ENCODE data around the gene IFITM10. TPM values are rescaled to one million over a fixed set of nuclear protein-coding genes. Genes with fewer than 3 reads are reported as not detected.

Gene IFITM10
- total RNA-seq, 1 experiment from 2014 or later, result 0.59 TPM

GRCh38 chr11:1705126-1706052, 45.0 kb downstream of the IFITM10 start:
- Histone ChIP-seq H3K18ac (ENCODE audit: insufficient read length, low read depth, low read length) (no peak overlapping the region), H3K9me3 (ENCODE audit: control insufficient read depth, low read depth, low read length) (no peaks in the 10 kb centered on the region), H2BK5ac (ENCODE audit: insufficient read length, low read length) (no peak overlapping the region), H3K14ac (ENCODE audit: insufficient read depth, low read length) (no peak overlapping the region), H2BK12ac (ENCODE audit: insufficient read length, low read depth, low read length) (no peak overlapping the region), H3K27ac (ENCODE audit: insufficient read length, low read depth, low read length) (no peak overlapping the region), H4K5ac (ENCODE audit: insufficient read length, low read depth, low read length) (no peak overlapping the region), H3K27me3 (ENCODE audit: insufficient read depth, low read length) (no peaks in the 10 kb centered on the region; the same call in 1 of the 2 replicates), H2BK20ac (ENCODE audit: low read depth, low read length, poor library complexity, severe bottlenecking) (no peak overlapping the region), H3K4me2 (ENCODE audit: insufficient read depth, insufficient read length, low read length) (no peak overlapping the region), H3K4ac (ENCODE audit: low read depth, low read length) (no peak overlapping the region), H3K79me1 (ENCODE audit: insufficient read depth, low read depth, low read length, poor library complexity, severe bottlenecking) (no peaks in the 10 kb centered on the region), H3K79me2 (ENCODE audit: insufficient read depth, low read length) (no peaks in the 10 kb centered on the region), H3K56ac (ENCODE audit: insufficient read length, low read depth, low read length) (no peak overlapping the region), H3T11ph (ENCODE audit: low read length) (no peak overlapping the region), H3K9ac (ENCODE audit: extremely low read depth, insufficient read length, low read length) (no peak overlapping the region), H3K4me1 (ENCODE audit: insufficient read depth, low read length) (no peaks in the 10 kb centered on the region), H2BK15ac (ENCODE audit: low read depth, low read length) (no peak overlapping the region), H2AFZ (ENCODE audit: low read length) (no peak overlapping the region), H4K20me1 (ENCODE audit: control insufficient read depth, insufficient read depth, insufficient read length) (no peaks in the 10 kb centered on the region), H3K23me2 (ENCODE audit: insufficient read length, low read depth, low read length, poor library complexity, severe bottlenecking) (no peaks in the 10 kb centered on the region), H3K23ac (ENCODE audit: insufficient read length, low read depth, low read length) (no peak overlapping the region), H4K91ac (ENCODE audit: insufficient read length, low read depth, low read length) (no peak overlapping the region), H4K8ac (replicated peaks; ENCODE audit: insufficient read length, low read depth, low read length) (no peak overlapping the region), H2AK5ac (ENCODE audit: insufficient read length, low read length) (no peak overlapping the region), H2BK120ac (ENCODE audit: low read depth, low read length, poor library complexity, severe bottlenecking) (no peak overlapping the region)
- TF ChIP-seq, protein P1, sequence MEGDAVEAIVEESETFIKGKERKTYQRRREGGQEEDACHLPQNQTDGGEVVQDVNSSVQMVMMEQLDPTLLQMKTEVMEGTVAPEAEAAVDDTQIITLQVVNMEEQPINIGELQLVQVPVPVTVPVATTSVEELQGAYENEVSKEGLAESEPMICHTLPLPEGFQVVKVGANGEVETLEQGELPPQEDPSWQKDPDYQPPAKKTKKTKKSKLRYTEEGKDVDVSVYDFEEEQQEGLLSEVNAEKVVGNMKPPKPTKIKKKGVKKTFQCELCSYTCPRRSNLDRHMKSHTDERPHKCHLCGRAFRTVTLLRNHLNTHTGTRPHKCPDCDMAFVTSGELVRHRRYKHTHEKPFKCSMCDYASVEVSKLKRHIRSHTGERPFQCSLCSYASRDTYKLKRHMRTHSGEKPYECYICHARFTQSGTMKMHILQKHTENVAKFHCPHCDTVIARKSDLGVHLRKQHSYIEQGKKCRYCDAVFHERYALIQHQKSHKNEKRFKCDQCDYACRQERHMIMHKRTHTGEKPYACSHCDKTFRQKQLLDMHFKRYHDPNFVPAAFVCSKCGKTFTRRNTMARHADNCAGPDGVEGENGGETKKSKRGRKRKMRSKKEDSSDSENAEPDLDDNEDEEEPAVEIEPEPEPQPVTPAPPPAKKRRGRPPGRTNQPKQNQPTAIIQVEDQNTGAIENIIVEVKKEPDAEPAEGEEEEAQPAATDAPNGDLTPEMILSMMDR (conservative IDR thresholded peaks at IDR 0.05), result no peak
- H3K36me3 Mint-ChIP-seq (ENCODE audit: insufficient read depth in 1 of 3, low read depth in 3 of 3), result peaks cover 0 to 4% (median 1%) of the 10 kb centered on the region in 3 experiments; a peak in 3 of 7 replicates
- peaks cover 73% of the 10 kb centered on the region for H3K27me3 Mint-ChIP-seq (ENCODE audit: low read depth)
- peaks cover 6 to 7% of the 10 kb centered on the region in 2 experiments; a peak in 4 of 5 replicates for H3K9me3 Mint-ChIP-seq
- no peak overlapping the region for H3K4me3 Mint-ChIP-seq
- H3K4me1 Mint-ChIP-seq, result peaks cover 5 to 10% of the 10 kb centered on the region in 2 experiments; a peak in 3 of 4 replicates
- DNase-seq, result no peak
- H3K27ac Mint-ChIP-seq, result no peak overlapping the region
- WGBS (ENCODE audit: extremely low coverage, insufficient read length, low lambda C conversion rate), result no CpG with 5 or more reads among the region's 15 CpGs

Measured in H9 (cell line).